Glutamatergic neuron (in vitro differentiated cells): ENCODE data around the gene KCNMA1. TPM values are rescaled to one million over a fixed set of nuclear protein-coding genes. Genes with fewer than 3 reads are reported as not detected.

ENCODE experiments used
- DNase-seq: peaks from one replicate; pipeline ENCODE4 v3.0.0; 2022
- H3K27ac Mint-ChIP-seq: one replicate; pipeline ENCODE4 v1.8.0; 2020; ENCODE audit warnings: mild to moderate bottlenecking, mixed read lengths, inconsistent platforms; ENCODE audit not compliant: unreplicated experiment
- H3K27me3 Mint-ChIP-seq: one replicate; pipeline ENCODE4 v1.8.0; 2020; ENCODE audit warnings: mild to moderate bottlenecking, moderate library complexity, mixed read lengths, inconsistent platforms; ENCODE audit not compliant: unreplicated experiment
- H3K36me3 Mint-ChIP-seq: one replicate; pipeline ENCODE4 v1.8.0; 2020; ENCODE audit warnings: mild to moderate bottlenecking, mixed read lengths, inconsistent platforms; ENCODE audit not compliant: unreplicated experiment
- H3K4me1 Mint-ChIP-seq: one replicate; pipeline ENCODE4 v1.8.0; 2020; ENCODE audit warnings: mild to moderate bottlenecking, low read depth, mixed read lengths, inconsistent platforms; ENCODE audit not compliant: unreplicated experiment
- H3K4me3 Mint-ChIP-seq: one replicate; pipeline ENCODE4 v1.8.0; 2020; ENCODE audit warnings: mild to moderate bottlenecking, mixed read lengths, inconsistent platforms; ENCODE audit not compliant: unreplicated experiment
- H3K9me3 Mint-ChIP-seq: one replicate; pipeline ENCODE4 v1.8.0; 2020; ENCODE audit warnings: mild to moderate bottlenecking, moderate library complexity, mixed read lengths, inconsistent platforms; ENCODE audit not compliant: unreplicated experiment
- CTCF ChIP-seq: fragments of 200-600 bp; sonication (generic); IDR thresholded peaks from one replicate; pipeline ENCODE4 v1.5.0; 2021; ENCODE audit not compliant: partially characterized antibody, unreplicated experiment
- total RNA-seq: library from RNA; stranded (reverse); fragmentation: NEBNext Ultra II Directional; extraction: Animal tissue kit (Norgen Biotek cat#: 25700); gene quantifications from one replicate; pipeline ENCODE4 v1.2.1, GENCODE V29; 2021; ENCODE audit not compliant: unreplicated experiment

The KCNMA1 gene
- total RNA-seq, 1 donor from 2014 or later, result 3.2 TPM

- Mint-ChIP-seq H3K9me3 (peaks cover 9% of the 10 kb centered on the region), H3K4me3 (peak overlapping the region; percentile 88), H3K27ac (no peak overlapping the region), H3K36me3 (no peaks in the 10 kb centered on the region), H3K27me3 (peaks cover 20% of the 10 kb centered on the region), H3K4me1 (peaks cover 4% of the 10 kb centered on the region)
- DNase-seq, result peak; percentile 69
- no peak for TF ChIP-seq CTCF
These were observed 903 bp upstream of the KCNMA1 start for GRCh38 chr10:77638321-77639101.

- peak overlapping the region; percentile 15 for H3K27ac Mint-ChIP-seq
- DNase-seq, result peak; percentile 57
These were observed 559 bp downstream of the KCNMA1 start for GRCh38 chr10:77636967-77637531.

GRCh38 chr10:77636282-77636966, 1.2 kb downstream of the KCNMA1 start:
- DNase-seq, result peak; percentile 39
- H3K27me3 Mint-ChIP-seq, result peaks cover 23% of the 10 kb centered on the region
- no peak overlapping the region for H3K27ac Mint-ChIP-seq
- peaks cover 9% of the 10 kb centered on the region for H3K9me3 Mint-ChIP-seq
- H3K4me3 Mint-ChIP-seq, result peak overlapping the region; percentile 97
- peak; percentile 13 for TF ChIP-seq CTCF
- no peaks in the 10 kb centered on the region for H3K36me3 Mint-ChIP-seq
- H3K4me1 Mint-ChIP-seq, result peaks cover 4% of the 10 kb centered on the region

More at GRCh38 chr10:77636967-77637531, 559 bp downstream of the KCNMA1 start:
- peak; percentile 1 for TF ChIP-seq CTCF
- Mint-ChIP-seq H3K36me3 (no peaks in the 10 kb centered on the region), H3K27me3 (peaks cover 23% of the 10 kb centered on the region), H3K4me3 (peak overlapping the region; percentile 97), H3K9me3 (peaks cover 9% of the 10 kb centered on the region), H3K4me1 (peaks cover 4% of the 10 kb centered on the region)

- H3K4me1 Mint-ChIP-seq, result peaks cover 4% of the 10 kb centered on the region
- peaks cover 23% of the 10 kb centered on the region for H3K27me3 Mint-ChIP-seq
- H3K36me3 Mint-ChIP-seq, result no peaks in the 10 kb centered on the region
- H3K4me3 Mint-ChIP-seq, result peak overlapping the region; percentile 97
- TF ChIP-seq CTCF, result no peak
- peaks cover 9% of the 10 kb centered on the region for H3K9me3 Mint-ChIP-seq
- no peak overlapping the region for H3K27ac Mint-ChIP-seq
- DNase-seq, result no peak
These were observed 2.0 kb downstream of the KCNMA1 start for GRCh38 chr10:77635402-77636227.
